Measurements from ENCODE around the gene AMH.

The AMH gene

GRCh38 chr19:2244125-2244411 lies 5.1 kb upstream of the AMH start:
- peaks cover 18% of the 10 kb centered on the region for H3K4me1 ChIP-seq (ENCODE audit: control insufficient read depth, insufficient read depth, low read length, poor library complexity, severe bottlenecking)
- WGBS, 2 experiments (ENCODE audit: insufficient coverage in 2 of 2) = 89 to 93% methylated on average over 12 of the region's 12 CpGs
- H3K36me3 ChIP-seq (ENCODE audit: control insufficient read depth, insufficient read depth, low read length) = peaks cover 89% of the 10 kb centered on the region
- no peak overlapping the region for H3K4me3 ChIP-seq (ENCODE audit: extremely low read depth, insufficient read depth, low read length, poor library complexity, severe bottlenecking)
- H3K9me3 ChIP-seq (ENCODE audit: control insufficient read depth, low read length) = no peaks in the 10 kb centered on the region
- no peak overlapping the region for H3K27ac ChIP-seq (ENCODE audit: low read depth, low read length, severe bottlenecking)

- no peak overlapping the region for H3K27ac ChIP-seq (ENCODE audit: low read depth, low read length, severe bottlenecking)
- H3K9me3 ChIP-seq (ENCODE audit: control insufficient read depth, low read length) = no peaks in the 10 kb centered on the region
- WGBS, 2 experiments (ENCODE audit: insufficient coverage in 2 of 2) = 93 to 96% methylated on average over 19 to 21 of the region's 21 CpGs
- H3K4me1 ChIP-seq (ENCODE audit: control insufficient read depth, insufficient read depth, low read length, poor library complexity, severe bottlenecking) = peaks cover 14% of the 10 kb centered on the region
- H3K36me3 ChIP-seq (ENCODE audit: control insufficient read depth, insufficient read depth, low read length) = peaks cover 89% of the 10 kb centered on the region
- no peak overlapping the region for H3K4me3 ChIP-seq (ENCODE audit: extremely low read depth, insufficient read depth, low read length, poor library complexity, severe bottlenecking)
Observed at GRCh38 chr19:2244486-2244885, 4.6 kb upstream of the AMH start.

GRCh38 chr19:2245273-2245672 lies 3.9 kb upstream of the AMH start:
- peaks cover 85% of the 10 kb centered on the region for H3K36me3 ChIP-seq (ENCODE audit: control insufficient read depth, insufficient read depth, low read length)
- WGBS, 2 experiments (ENCODE audit: insufficient coverage in 2 of 2) = 95 to 96% methylated on average over 15 of the region's 15 CpGs
- H3K4me1 ChIP-seq (ENCODE audit: control insufficient read depth, insufficient read depth, low read length, poor library complexity, severe bottlenecking) = peaks cover 10% of the 10 kb centered on the region
- no peak overlapping the region for H3K4me3 ChIP-seq (ENCODE audit: extremely low read depth, insufficient read depth, low read length, poor library complexity, severe bottlenecking)
- H3K27ac ChIP-seq (ENCODE audit: low read depth, low read length, severe bottlenecking) = no peak overlapping the region
- H3K9me3 ChIP-seq (ENCODE audit: control insufficient read depth, low read length) = no peaks in the 10 kb centered on the region

- 96 to 97% methylated on average over 23 to 24 of the region's 25 CpGs for WGBS, 2 experiments (ENCODE audit: insufficient coverage in 2 of 2)
- no peak overlapping the region for H3K4me3 ChIP-seq (ENCODE audit: extremely low read depth, insufficient read depth, low read length, poor library complexity, severe bottlenecking)
- peaks cover 76% of the 10 kb centered on the region for H3K36me3 ChIP-seq (ENCODE audit: control insufficient read depth, insufficient read depth, low read length)
- H3K9me3 ChIP-seq (ENCODE audit: control insufficient read depth, low read length) = no peaks in the 10 kb centered on the region
- H3K27ac ChIP-seq (ENCODE audit: low read depth, low read length, severe bottlenecking) = no peak overlapping the region
- peaks cover 2% of the 10 kb centered on the region for H3K4me1 ChIP-seq (ENCODE audit: control insufficient read depth, insufficient read depth, low read length, poor library complexity, severe bottlenecking)
Observed at GRCh38 chr19:2246014-2246620, 3.0 kb upstream of the AMH start.

GRCh38 chr19:2246801-2247361 lies 2.2 kb upstream of the AMH start:
- no peak overlapping the region for H3K4me3 ChIP-seq (ENCODE audit: extremely low read depth, insufficient read depth, low read length, poor library complexity, severe bottlenecking)
- 93 to 94% methylated on average over 24 to 26 of the region's 26 CpGs for WGBS, 2 experiments (ENCODE audit: insufficient coverage in 2 of 2)
- no peaks in the 10 kb centered on the region for H3K9me3 ChIP-seq (ENCODE audit: control insufficient read depth, low read length)
- H3K4me1 ChIP-seq (ENCODE audit: control insufficient read depth, insufficient read depth, low read length, poor library complexity, severe bottlenecking) = no peaks in the 10 kb centered on the region
- H3K27ac ChIP-seq (ENCODE audit: low read depth, low read length, severe bottlenecking) = no peak overlapping the region
- H3K36me3 ChIP-seq (ENCODE audit: control insufficient read depth, insufficient read depth, low read length) = peaks cover 69% of the 10 kb centered on the region

GRCh38 chr19:2247433-2248101 lies 1.6 kb upstream of the AMH start:
- WGBS, 2 experiments (ENCODE audit: insufficient coverage in 2 of 2) = 95 to 97% methylated on average over 15 to 20 of the region's 28 CpGs
- Histone ChIP-seq H3K4me3 (ENCODE audit: extremely low read depth, insufficient read depth, low read length, poor library complexity, severe bottlenecking) (no peak overlapping the region), H3K4me1 (ENCODE audit: control insufficient read depth, insufficient read depth, low read length, poor library complexity, severe bottlenecking) (no peaks in the 10 kb centered on the region), H3K27ac (ENCODE audit: low read depth, low read length, severe bottlenecking) (no peak overlapping the region), H3K9me3 (ENCODE audit: control insufficient read depth, low read length) (no peaks in the 10 kb centered on the region), H3K36me3 (ENCODE audit: control insufficient read depth, insufficient read depth, low read length) (peaks cover 62% of the 10 kb centered on the region)

GRCh38 chr19:2248136-2249009 lies 750 bp upstream of the AMH start:
- Histone ChIP-seq H3K36me3 (ENCODE audit: control insufficient read depth, insufficient read depth, low read length) (peaks cover 54% of the 10 kb centered on the region), H3K9me3 (ENCODE audit: control insufficient read depth, low read length) (no peaks in the 10 kb centered on the region), H3K27ac (ENCODE audit: low read depth, low read length, severe bottlenecking) (no peak overlapping the region), H3K4me3 (ENCODE audit: extremely low read depth, insufficient read depth, low read length, poor library complexity, severe bottlenecking) (no peak overlapping the region), H3K4me1 (ENCODE audit: control insufficient read depth, insufficient read depth, low read length, poor library complexity, severe bottlenecking) (peaks cover 1% of the 10 kb centered on the region)
- 97 to 98% methylated on average over 11 to 12 of the region's 21 CpGs for WGBS, 2 experiments (ENCODE audit: insufficient coverage in 2 of 2)

- Histone ChIP-seq H3K4me3 (ENCODE audit: extremely low read depth, insufficient read depth, low read length, poor library complexity, severe bottlenecking) (no peak overlapping the region), H3K4me1 (ENCODE audit: control insufficient read depth, insufficient read depth, low read length, poor library complexity, severe bottlenecking) (peaks cover 3% of the 10 kb centered on the region), H3K27ac (ENCODE audit: low read depth, low read length, severe bottlenecking) (no peak overlapping the region), H3K9me3 (ENCODE audit: control insufficient read depth, low read length) (no peaks in the 10 kb centered on the region), H3K36me3 (ENCODE audit: control insufficient read depth, insufficient read depth, low read length) (peaks cover 36% of the 10 kb centered on the region)
- 80% methylated on average over 38 to 41 of the region's 43 CpGs for WGBS, 2 experiments (ENCODE audit: insufficient coverage in 2 of 2)
Observed at GRCh38 chr19:2249880-2250765, 1.0 kb downstream of the AMH start.

GRCh38 chr19:2250766-2251105 lies 1.6 kb downstream of the AMH start:
- Histone ChIP-seq H3K4me1 (ENCODE audit: control insufficient read depth, insufficient read depth, low read length, poor library complexity, severe bottlenecking) (peaks cover 3% of the 10 kb centered on the region), H3K4me3 (ENCODE audit: extremely low read depth, insufficient read depth, low read length, poor library complexity, severe bottlenecking) (no peak overlapping the region), H3K27ac (ENCODE audit: low read depth, low read length, severe bottlenecking) (no peak overlapping the region), H3K9me3 (ENCODE audit: control insufficient read depth, low read length) (no peaks in the 10 kb centered on the region), H3K36me3 (ENCODE audit: control insufficient read depth, insufficient read depth, low read length) (peaks cover 30% of the 10 kb centered on the region)
- WGBS, 2 experiments (ENCODE audit: insufficient coverage in 2 of 2) = 76 to 85% methylated on average over 38 to 40 of the region's 40 CpGs

Data from mesodermal cell (in vitro differentiated cells).